Neutrophil (primary cell): ENCODE data around the gene SNCAIP.
"Not testable (repeated sequence)": the region's sequence is repeated elsewhere in the genome, so short reads cannot be mapped to it uniquely, and the experiment has no call there.

Source experiments
- H3K27ac ChIP-seq: fragments of 200-600 bp; sonication (generic); 2 replicates; pipeline ENCODE4 v1.5.1; 2016; ENCODE audit warnings: mild to moderate bottlenecking, moderate library complexity
- H3K27me3 ChIP-seq: fragments of 200-600 bp; sonication (generic); 2 replicates; pipeline ENCODE4 v1.6.0; 2016; ENCODE audit warnings: mild to moderate bottlenecking
- H3K36me3 ChIP-seq: fragments of 200-600 bp; sonication (generic); 2 replicates; pipeline ENCODE4 v1.5.1; 2017
- H3K4me1 ChIP-seq, 2 experiments: fragments of 200-600 bp in 1 of 2; sonication (generic) in 1 of 2; 1 replicate in 1 of 2; 2 replicates in 1 of 2; pipeline versions ENCODE4 v1.5.1 to v1.6.1; 2013 to 2016; ENCODE audit warnings: low read depth in 1 of 2, low read length in 1 of 2, mild to moderate bottlenecking in 1 of 2, moderate library complexity in 1 of 2; ENCODE audit not compliant: control insufficient read depth in 1 of 2, insufficient read depth in 1 of 2
- H3K4me3 ChIP-seq, 2 experiments: fragments of 200-600 bp in 1 of 2; sonication (generic) in 1 of 2; 1 replicate in 1 of 2; 2 replicates in 1 of 2; pipeline ENCODE4 v1.5.1; 2013 to 2016; ENCODE audit warnings: low read depth in 1 of 2, low read length in 1 of 2, mild to moderate bottlenecking in 1 of 2, moderate library complexity in 1 of 2
- H3K9me3 ChIP-seq: fragments of 200-600 bp; sonication (generic); 2 replicates; pipeline ENCODE4 v1.5.1; 2016
- CTCF ChIP-seq: fragments of 200-600 bp; sonication (generic); IDR thresholded peaks from 2 replicates; pipeline ENCODE4 v1.5.1; 2016; ENCODE audit warnings: antibody characterized with exemption

The SNCAIP gene

DNA sequence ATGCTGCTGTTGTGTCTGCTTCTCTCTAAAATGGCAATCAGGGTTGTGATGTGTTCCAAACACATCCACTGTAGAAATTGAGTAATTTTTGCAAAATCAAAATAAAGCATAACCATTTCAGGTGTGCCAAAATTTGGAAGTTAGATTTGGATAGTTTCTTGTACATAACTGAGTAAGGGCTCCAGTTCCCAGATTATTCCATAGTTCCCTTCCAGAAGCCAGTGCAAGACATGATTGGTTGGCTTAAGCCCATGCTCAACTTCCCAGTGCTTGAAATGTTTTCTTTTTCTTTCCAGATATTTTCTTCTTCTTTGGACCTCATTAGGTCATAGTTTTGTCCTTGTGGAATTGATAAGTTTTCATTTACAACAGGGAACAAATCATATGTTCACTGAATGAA is 64.2 kb downstream of the SNCAIP start:
- no peak for TF ChIP-seq CTCF
- Histone ChIP-seq H3K27ac (no peak overlapping the region), H3K4me1 (peaks cover 0 to 7% of the 10 kb centered on the region in 2 experiments), H3K9me3 (no peaks in the 10 kb centered on the region), H3K27me3 (no peaks in the 10 kb centered on the region), H3K36me3 (no peaks in the 10 kb centered on the region), H3K4me3 (no peak overlapping the region)

- H3K36me3 ChIP-seq = no peaks in the 10 kb centered on the region
- no peak overlapping the region for H3K27ac ChIP-seq
- no peak overlapping the region for H3K4me3 ChIP-seq
- H3K4me1 ChIP-seq = peaks cover 0 to 7% of the 10 kb centered on the region in 2 experiments
- no peaks in the 10 kb centered on the region for H3K9me3 ChIP-seq
- H3K27me3 ChIP-seq = no peaks in the 10 kb centered on the region
- TF ChIP-seq CTCF = no peak
These were observed 65.0 kb downstream of the SNCAIP start for GRCh38 chr5:122377026-122377425.

DNA sequence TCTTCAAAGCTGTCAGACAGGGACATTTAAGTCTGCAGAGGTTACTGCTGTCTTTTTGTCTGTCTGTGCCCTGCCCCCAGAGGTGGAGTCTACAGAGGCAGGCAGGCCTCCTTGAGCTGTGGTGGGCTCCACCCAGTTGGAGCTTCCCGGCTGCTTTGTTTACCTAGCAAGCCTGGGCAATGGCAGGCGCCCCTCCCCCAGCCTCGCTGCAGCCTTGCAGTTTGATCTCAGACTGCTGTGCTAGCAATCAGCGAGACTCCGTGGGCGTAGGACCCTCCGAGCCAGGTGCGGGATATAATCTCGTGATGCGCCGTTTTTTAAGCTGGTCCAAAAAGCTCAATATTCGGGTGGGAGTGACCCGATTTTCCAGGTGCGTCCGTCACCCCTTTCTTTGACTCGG is 70.9 kb downstream of the SNCAIP start:
- H3K36me3 ChIP-seq, H3K27ac ChIP-seq, H3K4me3 ChIP-seq, H3K4me1 ChIP-seq, H3K27me3 ChIP-seq, H3K9me3 ChIP-seq: not testable (repeated sequence)

- no peaks in the 10 kb centered on the region for H3K36me3 ChIP-seq
- no peaks in the 10 kb centered on the region for H3K4me1 ChIP-seq
- no peaks in the 10 kb centered on the region for H3K27me3 ChIP-seq
- no peak overlapping the region for H3K4me3 ChIP-seq
- no peak overlapping the region for H3K27ac ChIP-seq
- H3K9me3 ChIP-seq = no peaks in the 10 kb centered on the region
- TF ChIP-seq CTCF = no peak
These were observed 72.8 kb downstream of the SNCAIP start for GRCh38 chr5:122384739-122385235.

GRCh38 chr5:122385286-122385685 is 73.2 kb downstream of the SNCAIP start:
- TF ChIP-seq CTCF = no peak
- H3K4me3 ChIP-seq = no peak overlapping the region
- H3K27me3 ChIP-seq = no peaks in the 10 kb centered on the region
- H3K27ac ChIP-seq = no peak overlapping the region
- no peaks in the 10 kb centered on the region for H3K4me1 ChIP-seq
- no peaks in the 10 kb centered on the region for H3K36me3 ChIP-seq
- H3K9me3 ChIP-seq = no peaks in the 10 kb centered on the region

- no peaks in the 10 kb centered on the region for H3K9me3 ChIP-seq
- no peaks in the 10 kb centered on the region for H3K27me3 ChIP-seq
- no peaks in the 10 kb centered on the region for H3K4me1 ChIP-seq
- TF ChIP-seq CTCF = no peak
- H3K36me3 ChIP-seq = no peaks in the 10 kb centered on the region
- H3K4me3 ChIP-seq = no peak overlapping the region
- no peak overlapping the region for H3K27ac ChIP-seq
These were observed 73.8 kb downstream of the SNCAIP start for GRCh38 chr5:122385808-122386207.
